ENCODE results near the gene RPS3. TPM values are rescaled to one million over a fixed set of nuclear protein-coding genes. Genes with fewer than 3 reads are reported as not detected.
A peak's percentile ranks its signal among the peaks of the same experiment; 100 is the strongest.

Gene RPS3
- total RNA-seq = 1,320 and 2,926 TPM in 2 replicates

DNA sequence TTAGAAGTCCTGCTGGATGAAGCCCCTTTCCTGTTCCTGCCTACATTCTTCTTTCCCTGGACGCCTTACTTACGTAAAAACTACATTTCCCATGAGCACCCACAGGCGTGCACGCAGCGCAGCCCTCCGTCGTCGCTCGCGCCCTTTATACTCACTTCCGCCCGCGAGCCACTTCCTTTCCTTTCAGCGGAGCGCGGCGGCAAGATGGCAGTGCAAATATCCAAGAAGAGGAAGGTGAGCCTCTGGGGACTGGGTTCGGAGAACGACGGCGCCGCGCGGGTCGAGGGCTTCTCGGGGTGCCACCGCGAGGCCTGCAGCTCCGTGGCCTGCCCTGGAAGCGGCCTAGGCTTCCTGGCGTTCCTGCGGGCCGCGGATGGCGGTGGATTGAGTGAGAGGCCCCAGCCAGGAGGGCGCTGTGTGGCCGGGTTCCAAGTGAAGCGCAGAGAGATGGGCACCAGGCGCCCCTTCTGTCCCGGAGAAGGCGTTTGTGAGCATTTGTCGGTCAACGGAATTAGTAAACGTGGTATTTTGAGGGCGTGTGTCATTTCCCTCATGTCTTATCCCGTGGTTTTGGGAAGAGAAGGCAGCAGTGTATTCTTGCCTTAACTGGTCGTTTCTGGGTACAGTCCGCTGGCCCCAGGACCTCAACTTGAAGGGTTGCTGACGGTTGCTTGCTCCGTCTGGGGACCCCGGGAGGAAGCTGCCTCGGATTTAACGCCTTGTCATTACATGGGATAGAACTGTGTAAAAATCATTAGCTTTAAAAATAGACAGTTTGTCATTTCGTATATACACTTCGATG lies at the start of gene RPS3:
TSS of gene RPS3 (plus strand) at position 175 of the 802 bp plus-strand sequence. CDS start at position 205, 30 bp downstream.

GRCh38 chr11:75351541-75351790 lies 47.9 kb upstream of the RPS3 start, which contains the start of gene ARRB1:
ARRB1 (minus strand) TSS chr11:75351661; CDS start chr11:75351607, 54 bp downstream.

DNA sequence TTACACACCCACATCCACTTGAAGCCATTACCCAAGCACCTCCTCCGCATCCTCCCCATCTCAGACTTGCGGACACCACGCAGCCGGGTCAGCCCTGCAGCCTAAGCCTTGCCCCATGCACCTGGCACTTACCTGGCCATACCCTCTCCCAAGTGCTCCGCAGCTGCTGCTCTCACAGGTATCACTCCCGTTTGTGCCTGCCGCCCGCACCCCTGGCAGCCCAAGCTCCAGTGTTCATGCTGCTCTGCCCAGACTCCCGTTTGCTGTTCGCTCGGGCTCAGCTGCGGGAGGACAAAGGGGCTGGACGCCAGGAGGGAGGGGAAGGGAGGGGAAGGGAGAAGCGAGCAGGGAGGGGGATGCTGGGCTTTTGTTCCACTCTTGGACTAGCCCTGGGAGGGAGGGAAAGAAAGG lies 33.6 kb downstream of the RPS3 start, which contains the start of gene KLHL35:
TSS of gene KLHL35 (minus strand) at position 293 of the 411 bp plus-strand sequence. CDS start 2,574 bp downstream, outside the sequence.

Small RNA genes within 50 kb of the gene (small RNA-seq; reads per million reads assigned to genes)
- not detected for gene SNORD15A
- gene SNORD15B = 747 reads per million, percentile 99 among the genes with 10 or more reads in this experiment

Other genes with a start within 250 kb of the RPS3 start
- under 0.01 TPM in 1 of 2 replicates, not detected in the other for gene SLCO2B1, start 248.4 kb upstream of the RPS3 start, total RNA-seq
- 0.11 TPM in 1 of 2 replicates, not detected in the other for gene TPBGL, start 158.7 kb upstream of the RPS3 start, total RNA-seq
- gene ARRB1, start 47.9 kb upstream of the RPS3 start, total RNA-seq = 8.9 and 13.2 TPM in 2 replicates
- gene KLHL35, start 33.7 kb downstream of the RPS3 start, total RNA-seq = 1.8 and 2.7 TPM in 2 replicates
- 19.2 and 22.1 TPM in 2 replicates for gene GDPD5, start 126.4 kb downstream of the RPS3 start, total RNA-seq
- gene SERPINH1, start 162.7 kb downstream of the RPS3 start, total RNA-seq = 850 and 954 TPM in 2 replicates